Measurements from ENCODE around the gene TOGARAM2. TPM values are rescaled to one million over a fixed set of nuclear protein-coding genes. Genes with fewer than 3 reads are reported as not detected.
A peak's percentile ranks its signal among the peaks of the same experiment; 100 is the strongest.

Gene TOGARAM2
- total and polyA plus RNA-seq, 4 donors, result 1.3 to 10.6 (median 8.4) TPM

DNA sequence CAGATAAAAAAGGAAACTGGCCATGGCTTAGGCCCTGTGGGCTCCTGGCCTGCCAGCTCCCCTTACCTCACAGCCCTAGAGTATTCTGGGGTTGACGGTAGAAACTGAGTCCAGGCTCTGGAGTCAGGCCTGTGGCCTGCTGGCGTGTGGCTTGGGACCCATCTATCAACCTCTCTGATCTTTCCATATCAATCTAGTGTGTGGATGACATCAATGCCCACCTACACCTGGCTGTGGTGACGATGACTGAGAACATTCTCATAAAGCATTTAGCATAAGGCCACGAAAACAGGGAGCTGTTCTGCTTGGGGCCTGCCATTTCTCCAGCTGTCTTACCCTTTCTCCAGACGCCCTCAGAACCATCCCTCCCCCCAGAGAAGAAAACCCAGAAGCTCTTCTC lies 75.4 kb downstream of the TOGARAM2 start:
- DNase-seq (ENCODE audit: low read depth in 4 of 6, low spot score in 6 of 6), result no peak
- Histone ChIP-seq H3K36me3 (ENCODE audit: control insufficient read depth, insufficient read depth, low read length) (no peaks in the 10 kb centered on the region), H3K4me3 (ENCODE audit: low read depth, low read length) (no peak overlapping the region), H3K27ac (ENCODE audit: low read depth, low read length) (no peak overlapping the region), H3K9me3 (ENCODE audit: control insufficient read depth, insufficient read depth, low read length) (no peaks in the 10 kb centered on the region), H3K4me1 (ENCODE audit: control insufficient read depth, insufficient read depth, low read length) (no peaks in the 10 kb centered on the region), H3K27me3 (ENCODE audit: control insufficient read depth, insufficient read depth, low read length) (no peaks in the 10 kb centered on the region)
- WGBS (ENCODE audit: insufficient coverage), result 92% methylated on average over 2 of the region's 5 CpGs

DNA sequence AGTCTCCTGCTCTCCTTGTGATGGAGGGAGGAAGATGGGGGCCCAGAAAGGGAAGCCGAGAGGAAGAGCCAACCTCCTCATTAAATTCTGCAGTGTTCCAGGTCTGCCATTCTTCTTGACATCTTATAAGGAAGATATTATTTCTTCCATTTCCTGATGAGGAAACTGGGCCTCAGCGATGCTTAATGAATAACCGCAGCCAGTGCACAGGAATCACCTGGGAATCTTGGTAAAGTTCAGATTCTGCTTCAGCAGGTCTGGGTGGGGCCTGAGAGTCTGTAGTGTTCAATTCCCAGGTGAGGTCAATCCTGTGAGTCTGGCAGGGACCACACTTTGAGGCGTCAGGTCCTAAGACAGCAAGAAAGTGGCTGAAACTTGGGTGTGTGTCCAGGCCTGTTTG lies 75.9 kb downstream of the TOGARAM2 start:
- no peaks in the 10 kb centered on the region for H3K36me3 ChIP-seq (ENCODE audit: control insufficient read depth, insufficient read depth, low read length)
- no peaks in the 10 kb centered on the region for H3K9me3 ChIP-seq (ENCODE audit: control insufficient read depth, insufficient read depth, low read length)
- H3K4me1 ChIP-seq (ENCODE audit: control insufficient read depth, insufficient read depth, low read length), result no peaks in the 10 kb centered on the region
- H3K27me3 ChIP-seq (ENCODE audit: control insufficient read depth, insufficient read depth, low read length), result no peaks in the 10 kb centered on the region
- 93% methylated on average over 3 of the region's 4 CpGs for WGBS (ENCODE audit: insufficient coverage)
- H3K27ac ChIP-seq (ENCODE audit: low read depth, low read length), result no peak overlapping the region
- no peak for DNase-seq (ENCODE audit: low read depth in 4 of 6, low spot score in 6 of 6)
- H3K4me3 ChIP-seq (ENCODE audit: low read depth, low read length), result no peak overlapping the region

DNA sequence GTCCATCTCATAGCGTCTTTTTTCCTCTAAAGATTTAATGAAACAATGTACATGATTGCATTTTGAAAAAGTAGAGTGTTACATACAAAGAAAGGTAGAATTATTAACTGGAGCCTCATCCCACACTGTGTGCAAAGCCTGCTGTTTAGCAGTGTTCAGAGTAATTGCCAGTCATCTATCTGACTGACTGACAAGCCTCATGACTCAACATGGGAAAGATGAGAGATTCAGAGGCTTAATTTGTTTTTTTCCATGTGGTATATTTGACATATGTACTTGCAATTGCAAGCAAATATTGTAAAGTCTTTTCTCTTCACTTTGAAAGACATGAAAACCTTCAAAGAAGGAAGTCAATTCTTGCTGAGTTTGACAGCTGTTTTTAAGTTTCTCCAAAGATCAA lies 78.5 kb downstream of the TOGARAM2 start:
- H3K4me1 ChIP-seq (ENCODE audit: control insufficient read depth, insufficient read depth, low read length), result peaks cover 21% of the 10 kb centered on the region
- no CpG with 5 or more reads among the region's 1 CpG for WGBS (ENCODE audit: insufficient coverage)
- H3K4me3 ChIP-seq (ENCODE audit: low read depth, low read length), result no peak overlapping the region
- H3K36me3 ChIP-seq (ENCODE audit: control insufficient read depth, insufficient read depth, low read length), result no peaks in the 10 kb centered on the region
- DNase-seq (ENCODE audit: low read depth in 4 of 6, low spot score in 6 of 6), result peak in 1 of 6 donors; percentile 65
- no peak overlapping the region for H3K27ac ChIP-seq (ENCODE audit: low read depth, low read length)
- no peaks in the 10 kb centered on the region for H3K9me3 ChIP-seq (ENCODE audit: control insufficient read depth, insufficient read depth, low read length)
- H3K27me3 ChIP-seq (ENCODE audit: control insufficient read depth, insufficient read depth, low read length), result no peaks in the 10 kb centered on the region

DNA sequence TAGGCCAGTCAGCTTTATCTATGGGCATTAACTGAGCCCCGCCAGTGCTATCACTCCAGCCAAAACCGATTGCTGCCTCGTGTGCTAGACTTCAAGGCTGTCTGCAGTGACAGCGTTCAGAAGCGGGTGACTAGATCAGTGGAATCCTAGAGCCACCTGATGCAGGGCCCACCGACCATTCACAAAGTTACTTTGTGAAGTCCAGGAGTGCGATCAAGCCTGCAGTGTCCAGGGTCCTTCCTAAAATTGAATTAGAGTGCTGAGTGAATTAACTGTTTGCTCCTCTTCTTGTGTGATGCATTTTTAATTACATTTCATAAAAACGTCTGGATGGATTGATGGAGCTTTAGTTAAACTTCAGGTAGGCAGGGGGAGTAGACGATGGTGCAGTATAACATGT lies 79.3 kb downstream of the TOGARAM2 start:
- no peaks in the 10 kb centered on the region for H3K27me3 ChIP-seq (ENCODE audit: control insufficient read depth, insufficient read depth, low read length)
- H3K4me3 ChIP-seq (ENCODE audit: low read depth, low read length), result no peak overlapping the region
- peaks cover 29% of the 10 kb centered on the region for H3K4me1 ChIP-seq (ENCODE audit: control insufficient read depth, insufficient read depth, low read length)
- no peaks in the 10 kb centered on the region for H3K9me3 ChIP-seq (ENCODE audit: control insufficient read depth, insufficient read depth, low read length)
- no peak overlapping the region for H3K27ac ChIP-seq (ENCODE audit: low read depth, low read length)
- no peaks in the 10 kb centered on the region for H3K36me3 ChIP-seq (ENCODE audit: control insufficient read depth, insufficient read depth, low read length)
- no peak for DNase-seq (ENCODE audit: low read depth in 4 of 6, low spot score in 6 of 6)
- 61% methylated on average over 6 of the region's 9 CpGs for WGBS (ENCODE audit: insufficient coverage)

DNA sequence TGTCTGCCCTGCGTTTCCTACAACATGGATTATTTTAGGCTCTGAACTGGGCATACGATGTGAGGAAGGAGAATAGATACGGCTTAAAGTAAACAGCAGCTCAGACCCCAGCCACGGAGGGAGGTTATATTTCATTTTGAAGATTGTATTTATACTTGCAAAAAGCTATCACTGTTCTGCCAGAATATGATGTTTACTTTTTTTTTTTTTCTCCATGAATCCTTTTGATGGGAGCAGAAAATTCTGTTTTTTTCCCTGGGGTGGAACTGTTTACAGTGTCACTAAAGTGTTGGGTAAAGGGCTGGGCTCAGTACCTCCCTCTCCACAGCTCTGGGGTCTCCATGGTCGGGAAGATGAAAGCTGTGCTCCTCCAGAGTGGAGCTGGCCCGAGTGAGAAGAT lies 80.1 kb downstream of the TOGARAM2 start:
- H3K4me1 ChIP-seq (ENCODE audit: control insufficient read depth, insufficient read depth, low read length), result peaks cover 34% of the 10 kb centered on the region
- no peak for DNase-seq (ENCODE audit: low read depth in 4 of 6, low spot score in 6 of 6)
- no peak overlapping the region for H3K27ac ChIP-seq (ENCODE audit: low read depth, low read length)
- H3K4me3 ChIP-seq (ENCODE audit: low read depth, low read length), result no peak overlapping the region
- H3K36me3 ChIP-seq (ENCODE audit: control insufficient read depth, insufficient read depth, low read length), result no peaks in the 10 kb centered on the region
- H3K27me3 ChIP-seq (ENCODE audit: control insufficient read depth, insufficient read depth, low read length), result no peaks in the 10 kb centered on the region
- H3K9me3 ChIP-seq (ENCODE audit: control insufficient read depth, insufficient read depth, low read length), result no peaks in the 10 kb centered on the region
- WGBS (ENCODE audit: insufficient coverage), result 83% methylated on average over 1 of the region's 6 CpGs

DNA sequence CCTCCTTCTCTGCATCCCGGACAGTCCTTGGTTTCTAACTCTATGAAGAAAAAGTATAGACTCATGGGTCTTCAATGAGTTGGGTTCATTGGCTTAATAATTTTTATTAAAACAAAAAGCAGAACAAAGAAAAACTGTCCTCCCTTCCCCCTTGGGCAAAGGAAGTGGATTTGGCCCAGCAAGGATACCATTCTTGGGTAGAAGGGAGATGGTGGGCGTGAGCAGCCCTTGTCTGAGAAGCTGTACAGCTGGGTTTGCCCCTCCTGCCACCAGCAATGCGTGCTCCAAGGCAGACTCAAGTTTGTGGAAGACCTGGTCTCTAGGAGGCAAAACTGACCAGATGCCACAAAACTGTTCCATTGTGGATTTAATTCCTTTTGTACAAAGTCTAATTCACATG lies 80.5 kb downstream of the TOGARAM2 start:
- Histone ChIP-seq H3K4me1 (ENCODE audit: control insufficient read depth, insufficient read depth, low read length) (peaks cover 34% of the 10 kb centered on the region), H3K36me3 (ENCODE audit: control insufficient read depth, insufficient read depth, low read length) (no peaks in the 10 kb centered on the region), H3K27ac (ENCODE audit: low read depth, low read length) (no peak overlapping the region), H3K9me3 (ENCODE audit: control insufficient read depth, insufficient read depth, low read length) (no peaks in the 10 kb centered on the region), H3K27me3 (ENCODE audit: control insufficient read depth, insufficient read depth, low read length) (no peaks in the 10 kb centered on the region), H3K4me3 (ENCODE audit: low read depth, low read length) (no peak overlapping the region)
- WGBS (ENCODE audit: insufficient coverage), result 94% methylated on average over 2 of the region's 3 CpGs
- DNase-seq (ENCODE audit: low read depth in 4 of 6, low spot score in 6 of 6), result no peak

DNA sequence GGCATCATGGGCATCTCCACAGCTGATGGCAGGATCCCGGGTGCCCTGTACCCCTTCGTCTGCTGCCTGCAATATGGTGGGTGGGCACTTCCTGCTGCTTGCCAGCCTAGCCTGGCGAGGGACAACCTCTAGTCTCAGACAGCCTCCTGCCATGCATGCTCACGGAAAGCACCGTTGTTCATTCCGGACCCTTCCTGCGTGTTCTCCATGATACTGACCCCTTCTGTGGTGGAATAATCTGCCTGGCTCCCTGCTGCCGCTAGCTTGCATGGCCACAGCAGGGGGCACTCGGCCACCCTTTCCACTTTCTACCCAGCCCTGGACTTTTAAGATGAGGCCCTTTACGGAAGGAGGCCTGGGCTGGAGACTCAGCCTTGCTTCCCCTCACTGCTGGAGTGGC lies 81.3 kb downstream of the TOGARAM2 start:
- no peak for DNase-seq (ENCODE audit: low read depth in 4 of 6, low spot score in 6 of 6)
- Histone ChIP-seq H3K36me3 (ENCODE audit: control insufficient read depth, insufficient read depth, low read length) (no peaks in the 10 kb centered on the region), H3K27ac (ENCODE audit: low read depth, low read length) (no peak overlapping the region), H3K9me3 (ENCODE audit: control insufficient read depth, insufficient read depth, low read length) (no peaks in the 10 kb centered on the region), H3K27me3 (ENCODE audit: control insufficient read depth, insufficient read depth, low read length) (no peaks in the 10 kb centered on the region), H3K4me1 (ENCODE audit: control insufficient read depth, insufficient read depth, low read length) (peaks cover 34% of the 10 kb centered on the region), H3K4me3 (ENCODE audit: low read depth, low read length) (no peak overlapping the region)
- WGBS (ENCODE audit: insufficient coverage), result 96% methylated on average over 9 of the region's 10 CpGs

DNA sequence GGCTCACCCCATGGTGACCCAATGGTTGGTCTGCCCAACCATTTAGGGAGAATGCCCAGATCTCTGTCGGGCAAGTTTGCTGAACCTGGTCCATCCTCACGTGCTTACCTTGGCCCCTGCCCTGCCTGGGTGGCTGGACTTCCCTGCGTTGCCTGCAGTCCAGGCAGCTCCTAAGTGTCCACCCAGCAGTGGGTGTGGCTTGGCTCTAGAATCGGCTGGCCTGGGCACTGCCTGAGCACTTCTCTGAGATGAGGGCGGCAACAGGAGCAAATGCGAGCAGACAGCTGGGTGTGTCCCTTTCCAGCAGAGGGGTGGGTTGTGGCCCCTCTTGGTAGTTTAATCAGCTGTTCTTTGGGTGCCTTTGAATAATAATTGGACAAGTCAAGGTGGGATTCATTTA lies 82.0 kb downstream of the TOGARAM2 start:
- 84% methylated on average over 6 of the region's 6 CpGs for WGBS (ENCODE audit: insufficient coverage)
- H3K27ac ChIP-seq (ENCODE audit: low read depth, low read length), result peak overlapping the region; percentile 85
- DNase-seq (ENCODE audit: low read depth in 4 of 6, low spot score in 6 of 6), result no peak
- H3K36me3 ChIP-seq (ENCODE audit: control insufficient read depth, insufficient read depth, low read length), result no peaks in the 10 kb centered on the region
- H3K9me3 ChIP-seq (ENCODE audit: control insufficient read depth, insufficient read depth, low read length), result no peaks in the 10 kb centered on the region
- no peak overlapping the region for H3K4me3 ChIP-seq (ENCODE audit: low read depth, low read length)
- no peaks in the 10 kb centered on the region for H3K27me3 ChIP-seq (ENCODE audit: control insufficient read depth, insufficient read depth, low read length)
- peaks cover 34% of the 10 kb centered on the region for H3K4me1 ChIP-seq (ENCODE audit: control insufficient read depth, insufficient read depth, low read length)

DNA sequence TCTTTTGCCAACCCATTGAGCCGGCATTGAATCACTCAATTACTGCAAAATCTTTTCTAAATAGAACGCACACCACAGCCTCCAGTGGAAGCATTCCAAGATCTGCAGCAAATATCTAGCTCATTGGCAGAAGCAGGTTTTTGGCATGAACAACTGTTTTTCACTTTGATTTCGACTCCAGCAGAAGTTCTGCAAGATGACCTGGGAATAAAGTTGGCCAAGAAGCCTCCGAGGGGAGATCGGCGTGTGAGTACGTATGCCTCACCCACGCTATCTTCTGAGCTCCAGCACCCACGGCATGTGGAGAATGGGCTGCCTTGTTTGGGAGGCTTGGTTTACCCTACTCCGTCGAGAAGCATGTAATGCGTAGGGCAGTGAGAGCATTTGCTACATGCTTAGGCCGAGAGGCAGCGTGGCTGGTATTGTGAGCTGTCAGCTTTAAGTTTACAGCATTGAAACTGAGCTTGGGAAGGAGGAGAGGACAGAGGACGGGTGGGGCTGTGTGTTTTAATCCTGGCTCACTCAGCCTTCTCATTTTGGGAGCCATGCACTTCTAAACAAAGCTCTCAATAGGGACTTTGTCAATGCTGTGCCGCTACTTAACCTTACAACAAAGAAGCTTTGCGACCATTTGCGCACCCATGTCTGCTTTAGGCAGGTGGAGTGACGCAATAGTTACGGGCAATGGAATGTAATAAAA lies 82.7 kb downstream of the TOGARAM2 start:
- DNase-seq (ENCODE audit: low read depth in 4 of 6, low spot score in 6 of 6), result peak in 2 of 6 donors; percentile 70 to 92
- Histone ChIP-seq H3K36me3 (ENCODE audit: control insufficient read depth, insufficient read depth, low read length) (no peaks in the 10 kb centered on the region), H3K4me1 (ENCODE audit: control insufficient read depth, insufficient read depth, low read length) (peaks cover 34% of the 10 kb centered on the region), H3K9me3 (ENCODE audit: control insufficient read depth, insufficient read depth, low read length) (no peaks in the 10 kb centered on the region), H3K4me3 (ENCODE audit: low read depth, low read length) (no peak overlapping the region), H3K27ac (ENCODE audit: low read depth, low read length) (peak overlapping the region; percentile 85), H3K27me3 (ENCODE audit: control insufficient read depth, insufficient read depth, low read length) (no peaks in the 10 kb centered on the region)
- WGBS (ENCODE audit: insufficient coverage), result 37% methylated on average over 18 of the region's 20 CpGs

DNA sequence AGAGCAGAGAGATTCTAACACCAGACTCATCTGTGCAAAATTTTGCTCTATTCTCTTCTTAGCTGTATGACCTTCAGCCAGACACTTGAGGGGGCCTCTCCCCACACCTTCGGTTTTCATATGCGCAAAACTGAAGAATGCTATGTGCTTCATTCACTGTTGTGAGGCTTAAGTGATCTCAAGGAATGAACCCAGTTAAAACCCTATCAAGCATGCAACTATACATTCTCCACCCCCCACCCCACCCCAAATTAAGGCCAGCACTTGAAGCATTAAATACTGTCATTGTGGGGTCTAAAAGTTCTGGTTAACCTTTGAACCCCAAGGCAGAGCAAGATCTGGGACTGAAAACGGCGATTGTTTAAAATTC lies 83.2 kb downstream of the TOGARAM2 start:
- WGBS (ENCODE audit: insufficient coverage), result 52% methylated on average over 3 of the region's 4 CpGs
- DNase-seq (ENCODE audit: low read depth in 4 of 6, low spot score in 6 of 6), result no peak

More for the DNA sequence above, 83.2 kb downstream of the TOGARAM2 start:
- Histone ChIP-seq H3K4me3 (ENCODE audit: low read depth, low read length) (no peak overlapping the region), H3K27me3 (ENCODE audit: control insufficient read depth, insufficient read depth, low read length) (no peaks in the 10 kb centered on the region), H3K9me3 (ENCODE audit: control insufficient read depth, insufficient read depth, low read length) (no peaks in the 10 kb centered on the region), H3K27ac (ENCODE audit: low read depth, low read length) (peak overlapping the region; percentile 85), H3K36me3 (ENCODE audit: control insufficient read depth, insufficient read depth, low read length) (no peaks in the 10 kb centered on the region), H3K4me1 (ENCODE audit: control insufficient read depth, insufficient read depth, low read length) (peaks cover 34% of the 10 kb centered on the region)

All from spinal cord (tissue), 10 donors.